Measurements from ENCODE around the gene SLC35G2.

DNA sequence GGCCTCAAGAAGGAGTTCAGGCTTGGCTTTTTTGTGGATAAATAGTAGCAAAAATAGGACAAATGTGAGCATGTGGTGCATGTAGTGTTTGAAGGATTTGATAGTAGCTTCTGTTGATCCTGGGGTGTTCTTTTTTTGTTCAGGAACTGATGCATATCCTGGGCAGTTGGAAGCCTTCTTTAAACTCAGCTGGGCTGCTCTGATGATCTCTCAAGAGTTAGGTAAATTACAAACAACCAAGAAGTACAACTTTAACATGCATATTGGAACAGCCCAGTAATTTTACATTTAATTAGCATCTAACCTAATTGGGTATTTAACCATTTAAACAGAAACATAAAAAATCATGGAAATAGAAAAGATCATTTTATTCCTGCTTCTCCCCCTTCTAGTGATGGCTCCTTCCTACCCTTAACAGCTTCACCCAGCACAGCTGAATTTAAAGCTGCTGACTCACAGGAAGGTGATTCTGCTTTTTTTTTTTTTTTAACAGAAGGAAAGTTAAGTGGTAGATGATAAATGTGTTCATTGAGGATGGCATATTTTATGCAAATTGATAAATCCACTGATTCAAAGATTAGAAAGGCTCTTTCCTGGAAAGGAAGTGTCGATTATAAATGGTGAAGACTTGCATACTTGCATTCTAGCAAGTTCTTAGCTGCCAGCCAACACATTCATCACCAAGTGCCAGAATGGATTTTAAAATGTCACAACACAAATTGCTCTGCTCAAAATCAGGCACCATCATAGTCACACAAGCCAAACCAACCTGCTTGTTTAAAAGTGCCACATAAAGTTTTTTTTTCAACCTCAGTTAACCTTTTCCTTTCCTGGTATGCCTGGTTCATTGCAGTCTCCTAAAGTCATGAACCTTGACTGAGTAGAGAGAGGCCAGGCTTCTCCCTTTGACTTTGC lies 20.0 kb downstream of the SLC35G2 start:
- TF ChIP-seq, protein P1, sequence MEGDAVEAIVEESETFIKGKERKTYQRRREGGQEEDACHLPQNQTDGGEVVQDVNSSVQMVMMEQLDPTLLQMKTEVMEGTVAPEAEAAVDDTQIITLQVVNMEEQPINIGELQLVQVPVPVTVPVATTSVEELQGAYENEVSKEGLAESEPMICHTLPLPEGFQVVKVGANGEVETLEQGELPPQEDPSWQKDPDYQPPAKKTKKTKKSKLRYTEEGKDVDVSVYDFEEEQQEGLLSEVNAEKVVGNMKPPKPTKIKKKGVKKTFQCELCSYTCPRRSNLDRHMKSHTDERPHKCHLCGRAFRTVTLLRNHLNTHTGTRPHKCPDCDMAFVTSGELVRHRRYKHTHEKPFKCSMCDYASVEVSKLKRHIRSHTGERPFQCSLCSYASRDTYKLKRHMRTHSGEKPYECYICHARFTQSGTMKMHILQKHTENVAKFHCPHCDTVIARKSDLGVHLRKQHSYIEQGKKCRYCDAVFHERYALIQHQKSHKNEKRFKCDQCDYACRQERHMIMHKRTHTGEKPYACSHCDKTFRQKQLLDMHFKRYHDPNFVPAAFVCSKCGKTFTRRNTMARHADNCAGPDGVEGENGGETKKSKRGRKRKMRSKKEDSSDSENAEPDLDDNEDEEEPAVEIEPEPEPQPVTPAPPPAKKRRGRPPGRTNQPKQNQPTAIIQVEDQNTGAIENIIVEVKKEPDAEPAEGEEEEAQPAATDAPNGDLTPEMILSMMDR (optimal IDR thresholded peaks at IDR 0.05 in 1 of 3, IDR thresholded peaks at IDR 0.05 in 1 of 3, conservative IDR thresholded peaks at IDR 0.05 in 1 of 3; ENCODE audit: extremely low read depth in 1 of 3, insufficient read depth in 2 of 3, low read length in 3 of 3): no peak
- no peak for TF ChIP-seq EZH2 (IDR thresholded peaks at IDR 0.05; ENCODE audit: low read length)
